ENCODE measurements around the gene TBC1D8B. TPM values are rescaled to one million over a fixed set of nuclear protein-coding genes. Genes with fewer than 3 reads are reported as not detected.

Gene TBC1D8B
- total RNA-seq, 1 experiment from 2014 or later: 1.0 TPM

DNA sequence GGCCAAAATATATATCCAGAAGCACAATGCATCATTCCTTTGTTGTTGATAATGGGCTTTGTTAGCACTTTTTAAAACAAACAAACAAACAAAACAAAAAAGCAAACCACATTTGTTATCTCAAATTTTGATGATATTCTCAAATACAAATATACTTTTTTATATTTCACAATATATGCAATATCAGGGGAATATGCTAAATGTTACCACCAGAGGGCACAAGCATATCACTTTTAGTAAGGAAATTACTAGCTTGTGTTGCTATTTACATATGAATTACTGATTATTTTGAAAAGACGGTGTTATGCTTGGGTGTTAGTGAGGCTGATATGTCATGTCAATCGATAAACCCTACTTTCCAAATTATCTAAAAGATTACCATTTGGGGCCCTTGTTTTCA lies 71.6 kb downstream of the TBC1D8B start:
- Histone ChIP-seq H2AFZ (ENCODE audit: low read length) (no peak overlapping the region), H3K36me3 (ENCODE audit: low read depth, low read length) (no peaks in the 10 kb centered on the region), H3K27me3 (ENCODE audit: low read length) (no peaks in the 10 kb centered on the region), H3K4me3 (ENCODE audit: low read length) (no peak overlapping the region), H3K9me3 (ENCODE audit: low read length) (no peaks in the 10 kb centered on the region), H3K4me2 (ENCODE audit: low read length) (no peak overlapping the region), H3K9me2 (replicated peaks; ENCODE audit: low read length) (no peaks in the 10 kb centered on the region), H3F3A (ENCODE audit: low read length, unreplicated experiment) (no peaks in the 10 kb centered on the region), H4K20me1 (ENCODE audit: low read length) (no peaks in the 10 kb centered on the region), H3K27ac (ENCODE audit: low read length) (no peak overlapping the region), H3K79me2 (ENCODE audit: low read length) (no peaks in the 10 kb centered on the region), H3K4me1 (ENCODE audit: insufficient read depth, low read length) (no peaks in the 10 kb centered on the region), H3K9ac (ENCODE audit: low read length) (no peak overlapping the region)
- no TSS peak for BruUV-seq (replicated peaks)
- POLR2A ChIA-PET (ENCODE audit: unreplicated experiment): no interaction called here
- intact Hi-C loops (cut with micrococcal nuclease): loop anchor here (2.0 kb wide), 1 partner anchor 21 kb away; no protein-coding TSS in a partner anchor
- 0 out of 2 replicates have a peak, but pooled peaks have one; percentile 27 for ATAC-seq
- peak; percentile 70 for DNase-seq
- CTCF ChIA-PET: interaction anchor here (0.6 to 1.6 kb wide), 4 partner anchors 21 to 705 kb away, joined by 3 to 8 read pairs (median 3); no protein-coding TSS in a partner anchor
- TF ChIP-seq EZH2phosphoT487 (IDR thresholded peaks at IDR 0.05; ENCODE audit: borderline replicate concordance, low read length): no peak
- TF ChIP-seq, protein P1, sequence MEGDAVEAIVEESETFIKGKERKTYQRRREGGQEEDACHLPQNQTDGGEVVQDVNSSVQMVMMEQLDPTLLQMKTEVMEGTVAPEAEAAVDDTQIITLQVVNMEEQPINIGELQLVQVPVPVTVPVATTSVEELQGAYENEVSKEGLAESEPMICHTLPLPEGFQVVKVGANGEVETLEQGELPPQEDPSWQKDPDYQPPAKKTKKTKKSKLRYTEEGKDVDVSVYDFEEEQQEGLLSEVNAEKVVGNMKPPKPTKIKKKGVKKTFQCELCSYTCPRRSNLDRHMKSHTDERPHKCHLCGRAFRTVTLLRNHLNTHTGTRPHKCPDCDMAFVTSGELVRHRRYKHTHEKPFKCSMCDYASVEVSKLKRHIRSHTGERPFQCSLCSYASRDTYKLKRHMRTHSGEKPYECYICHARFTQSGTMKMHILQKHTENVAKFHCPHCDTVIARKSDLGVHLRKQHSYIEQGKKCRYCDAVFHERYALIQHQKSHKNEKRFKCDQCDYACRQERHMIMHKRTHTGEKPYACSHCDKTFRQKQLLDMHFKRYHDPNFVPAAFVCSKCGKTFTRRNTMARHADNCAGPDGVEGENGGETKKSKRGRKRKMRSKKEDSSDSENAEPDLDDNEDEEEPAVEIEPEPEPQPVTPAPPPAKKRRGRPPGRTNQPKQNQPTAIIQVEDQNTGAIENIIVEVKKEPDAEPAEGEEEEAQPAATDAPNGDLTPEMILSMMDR (conservative IDR thresholded peaks at IDR 0.05; ENCODE audit: low read depth, low read length): peak; percentile 78

DNA sequence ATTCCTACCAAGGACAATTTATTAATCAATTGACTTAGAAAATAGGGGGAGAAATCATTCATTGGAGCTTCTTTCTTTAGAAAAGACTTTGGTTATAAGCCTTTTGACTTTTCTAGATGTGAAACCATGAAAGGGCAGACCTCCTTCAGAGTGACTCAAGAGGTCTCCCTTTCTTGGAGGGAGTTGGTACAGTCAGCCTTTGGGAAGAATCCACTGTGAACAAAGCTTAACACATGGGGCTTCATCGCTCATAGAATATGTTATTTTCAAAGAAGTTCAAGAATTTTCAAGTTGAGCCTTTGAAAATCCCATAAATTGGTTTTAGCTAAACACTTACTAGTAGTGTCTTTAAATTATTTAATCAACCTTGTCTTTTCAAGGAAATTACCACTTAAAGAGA lies 72.7 kb downstream of the TBC1D8B start:
- intact Hi-C loops (cut with micrococcal nuclease): loop anchor here (2.0 kb wide), 1 partner anchor 20 kb away; no protein-coding TSS in a partner anchor
- no TSS peak for BruUV-seq (replicated peaks)

DNA sequence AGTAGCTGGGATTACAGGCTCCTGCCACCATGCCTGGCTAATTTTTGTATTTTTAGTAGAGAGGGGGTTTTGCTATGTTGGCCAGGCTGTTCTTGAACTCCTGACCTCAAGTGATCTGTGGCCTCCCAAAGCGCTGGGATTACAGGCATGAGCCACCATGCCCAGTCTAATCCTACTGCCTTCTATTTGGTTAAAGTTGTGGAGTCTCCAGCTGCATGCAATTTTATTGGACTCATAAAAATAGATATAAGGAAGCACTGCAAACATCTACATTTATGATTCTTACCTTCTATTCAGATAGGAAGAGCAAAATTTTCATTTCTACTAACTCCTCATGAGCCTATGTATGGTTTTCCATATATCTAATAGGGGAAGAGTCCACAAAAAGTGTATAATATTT lies 87.0 kb downstream of the TBC1D8B start:
- no peaks in the 10 kb centered on the region for H3K9me3 ChIP-seq (ENCODE audit: low read length)
- TF ChIP-seq, protein P1 (conservative IDR thresholded peaks at IDR 0.05; ENCODE audit: low read depth, low read length): no peak
- TF ChIP-seq EZH2phosphoT487 (IDR thresholded peaks at IDR 0.05; ENCODE audit: borderline replicate concordance, low read length): no peak
- TF ChIP-seq EZH2 (IDR thresholded peaks at IDR 0.05; ENCODE audit: low read length, unreplicated experiment): no peak
- no peak overlapping the region for H3K9ac ChIP-seq (ENCODE audit: low read length)
- POLR2A ChIA-PET (ENCODE audit: unreplicated experiment): no interaction called here
- H2AFZ ChIP-seq (ENCODE audit: low read length): no peak overlapping the region
- DNase-seq (no peak), ATAC-seq (peak; percentile 21; the same call in 1 of the 2 replicates)
- H3K79me2 ChIP-seq (ENCODE audit: low read length): no peaks in the 10 kb centered on the region
- H3K27me3 ChIP-seq (ENCODE audit: low read length): no peaks in the 10 kb centered on the region
- H3K36me3 ChIP-seq (ENCODE audit: low read depth, low read length): no peaks in the 10 kb centered on the region
- H3K27ac ChIP-seq (ENCODE audit: low read length): no peak overlapping the region
- no TSS peak for BruUV-seq (replicated peaks)
- H3F3A ChIP-seq (ENCODE audit: low read length, unreplicated experiment): no peaks in the 10 kb centered on the region
- intact Hi-C loops (cut with micrococcal nuclease): no loop called here
- peaks cover 11% of the 10 kb centered on the region for H3K4me1 ChIP-seq (ENCODE audit: insufficient read depth, low read length)
- CTCF ChIA-PET: no interaction called here
- no peak overlapping the region for H3K4me3 ChIP-seq (ENCODE audit: low read length)
- H3K9me2 ChIP-seq (replicated peaks; ENCODE audit: low read length): no peaks in the 10 kb centered on the region
- H3K4me2 ChIP-seq (ENCODE audit: low read length): no peak overlapping the region
- no peaks in the 10 kb centered on the region for H4K20me1 ChIP-seq (ENCODE audit: low read length)

More for the DNA sequence above, 72.7 kb downstream of the TBC1D8B start:
- TF ChIP-seq, protein P1 (conservative IDR thresholded peaks at IDR 0.05; ENCODE audit: low read depth, low read length): no peak
- TF ChIP-seq EZH2 (IDR thresholded peaks at IDR 0.05; ENCODE audit: low read length, unreplicated experiment) (no peak), EZH2phosphoT487 (IDR thresholded peaks at IDR 0.05; ENCODE audit: borderline replicate concordance, low read length) (no peak)
- ChIA-PET POLR2A (ENCODE audit: unreplicated experiment) (no interaction called here), CTCF (interaction anchor here (1.6 kb wide), 1 partner anchor 85 kb away, joined by 8 read pairs; no protein-coding TSS in a partner anchor)
- Histone ChIP-seq H3K79me2 (ENCODE audit: low read length) (no peaks in the 10 kb centered on the region), H3K4me3 (ENCODE audit: low read length) (no peak overlapping the region), H3K9me3 (ENCODE audit: low read length) (no peaks in the 10 kb centered on the region), H3K9ac (ENCODE audit: low read length) (no peak overlapping the region), H3F3A (ENCODE audit: low read length, unreplicated experiment) (no peaks in the 10 kb centered on the region), H3K36me3 (ENCODE audit: low read depth, low read length) (no peaks in the 10 kb centered on the region), H2AFZ (ENCODE audit: low read length) (no peak overlapping the region), H3K4me1 (ENCODE audit: insufficient read depth, low read length) (no peaks in the 10 kb centered on the region), H3K9me2 (replicated peaks; ENCODE audit: low read length) (no peaks in the 10 kb centered on the region), H3K27ac (ENCODE audit: low read length) (no peak overlapping the region), H3K27me3 (ENCODE audit: low read length) (no peaks in the 10 kb centered on the region), H4K20me1 (ENCODE audit: low read length) (no peaks in the 10 kb centered on the region), H3K4me2 (ENCODE audit: low read length) (no peak overlapping the region)
- ATAC-seq: no peak
- DNase-seq: no peak

Data from PC-3 (cell line).